ENCODE data around the gene WSB2. TPM values are rescaled to one million over a fixed set of nuclear protein-coding genes. Genes with fewer than 3 reads are reported as not detected.

Gene WSB2
- total and polyA plus RNA-seq, 10 of the 15 experiments (the other 5 are each of a cell fraction or from before 2014, with no cell fraction given): 18.3 to 82.6 (median 43.7) TPM

GRCh38 chr12:118089782-118090181 lies 28.8 kb upstream of the WSB2 start:
- in situ Hi-C loops (cut with MboI): no loop called here
- no peaks in the 10 kb centered on the region for H3K4me1 ChIP-seq (ENCODE audit: control insufficient read depth, insufficient read depth, low read length)
- DNase-seq (ENCODE audit: low read depth, low spot score) (no peak), FAIRE-seq (no peak), ATAC-seq (no peak)
- intact Hi-C loops (cut with micrococcal nuclease; ENCODE audit: unreplicated experiment): no loop called here
- BruUV-seq (replicated peaks): no TSS peak
- H3K9me3 ChIP-seq (replicated peaks; ENCODE audit: control insufficient read depth, insufficient read depth, low read length): no peaks in the 10 kb centered on the region
- no peak overlapping the region for H3K4me3 ChIP-seq
- H3K36me3 ChIP-seq (ENCODE audit: control insufficient read depth in 2 of 2, insufficient read depth in 2 of 2, low read length in 1 of 2): no peaks in the 10 kb centered on the region
- RAD21 ChIA-PET (ENCODE audit: unreplicated experiment): no interaction called here
- WGBS (ENCODE audit: insufficient coverage, insufficient replicate concordance, low lambda C conversion rate, missing lambda C conversion rate): 71% methylated on average over 9 of the region's 9 CpGs
- no peak overlapping the region for H3K9ac ChIP-seq (ENCODE audit: control insufficient read depth, insufficient read depth, low read length)
- H3K4me2 ChIP-seq (ENCODE audit: control insufficient read depth, insufficient read depth): no peak overlapping the region
- H3K27ac ChIP-seq (ENCODE audit: control insufficient read depth, insufficient read depth): no peak overlapping the region
- POLR2A ChIA-PET: no interaction called here
- H3K27me3 ChIP-seq (replicated peaks in 1 of 2; ENCODE audit: control insufficient read depth in 2 of 2, insufficient read depth in 2 of 2, low read length in 1 of 2): no peaks in the 10 kb centered on the region
- TF ChIP-seq MEF2B (IDR thresholded peaks at IDR 0.05; ENCODE audit: partially characterized antibody, poor library complexity, severe bottlenecking): no peak
- TF ChIP-seq EGR1 (IDR thresholded peaks at IDR 0.05; ENCODE audit: borderline replicate concordance in 1 of 2, low read depth in 2 of 2, low read length in 2 of 2): no peak
- TF ChIP-seq USF2 (IDR thresholded peaks at IDR 0.05; ENCODE audit: borderline replicate concordance, low read depth, low read length): no peak
- no peak for TF ChIP-seq MEF2A (IDR thresholded peaks at IDR 0.05; ENCODE audit: insufficient read depth, low read depth, low read length)
- no peak for TF ChIP-seq RELB (IDR thresholded peaks at IDR 0.05; ENCODE audit: low read depth)
- TF ChIP-seq MLLT1 (IDR thresholded peaks at IDR 0.05): no peak
- no peak for TF ChIP-seq ATF7 (IDR thresholded peaks at IDR 0.05; ENCODE audit: low read depth)
- no peak for TF ChIP-seq SREBF2 (IDR thresholded peaks at IDR 0.05; ENCODE audit: low read length)
- TF ChIP-seq NRF1 (conservative IDR thresholded peaks at IDR 0.05; ENCODE audit: low read depth, low read length): no peak
- no peak for TF ChIP-seq FOXK2 (IDR thresholded peaks at IDR 0.05)
- no peaks in the 10 kb centered on the region for H4K20me1 ChIP-seq (ENCODE audit: control insufficient read depth, insufficient read depth)
- CTCF ChIA-PET: interaction anchor here (1.3 kb wide), 1 partner anchor 32 kb away, joined by 3 read pairs; no protein-coding TSS in a partner anchor
- H3K79me2 ChIP-seq (ENCODE audit: control insufficient read depth, insufficient read depth, low read length): no peaks in the 10 kb centered on the region
- SMC1A ChIA-PET (ENCODE audit: uncharacterized antibody, unreplicated experiment): no interaction called here
- no peak overlapping the region for H2AFZ ChIP-seq (ENCODE audit: control insufficient read depth, low read depth, low read length)
